ENCODE measurements around the gene SEC63.

- TF ChIP-seq FOSL2 (IDR thresholded peaks at IDR 0.05; ENCODE audit: borderline replicate concordance, low read depth) = no peak
- no peak for TF ChIP-seq JUND (IDR thresholded peaks at IDR 0.05)
- TF ChIP-seq CTCF (IDR thresholded peaks at IDR 0.05) = no peak
- TF ChIP-seq POLR2AphosphoS5 (IDR thresholded peaks at IDR 0.05; ENCODE audit: low read depth, low read length) = no peak
- no peak for TF ChIP-seq SIN3A (IDR thresholded peaks at IDR 0.05; ENCODE audit: borderline replicate concordance, low read depth, low read length)
- no peak for TF ChIP-seq GABPA (IDR thresholded peaks at IDR 0.05; ENCODE audit: low read depth)
- TF ChIP-seq FOXM1 (IDR thresholded peaks at IDR 0.05; ENCODE audit: low read depth) = no peak
- no peak for TF ChIP-seq PBX3 (IDR thresholded peaks at IDR 0.05)
- no peak for TF ChIP-seq TAF1 (IDR thresholded peaks at IDR 0.05; ENCODE audit: borderline replicate concordance, low read depth, low read length)
- TF ChIP-seq EZH2phosphoT487 (IDR thresholded peaks at IDR 0.05; ENCODE audit: borderline replicate concordance, low read depth) = no peak
These were observed 46.9 kb upstream of the SEC63 start for GRCh38 chr6:108004861-108005260.

Data from SK-N-SH (cell line).